K562 (cell line): ENCODE results near the gene CCT5. TPM values are rescaled to one million over a fixed set of nuclear protein-coding genes. Genes with fewer than 3 reads are reported as not detected.

Source experiments
- BRF1 ChIP-seq: IDR thresholded peaks from 3 replicates; pipeline ENCODE4 v1.6.1; 2011; ENCODE audit warnings: borderline replicate concordance, mild to moderate bottlenecking; ENCODE audit not compliant: insufficient read length; ENCODE audit errors: extremely low read depth
- ERF ChIP-seq: fragments of 450-650 bp; formaldehyde crosslinking; IDR thresholded peaks from 2 replicates; pipeline ENCODE4 v1.4.0; 2020; ENCODE audit warnings: mild to moderate bottlenecking, mixed read lengths
- FOXK2 ChIP-seq, 2 experiments: fragments of 450-650 bp; IDR thresholded peaks in 1 of 2; conservative IDR thresholded peaks in 1 of 2; 2 replicates each; pipeline ENCODE4 v1.6.1; 2016; ENCODE audit warnings: low read depth in 2 of 2, mild to moderate bottlenecking in 1 of 2
- GTF2E2 ChIP-seq: fragments of 200-800 bp; sonication (Bioruptor generic); IDR thresholded peaks from 2 replicates; pipeline ENCODE4 v1.6.1; 2016; ENCODE audit warnings: missing genetic modification characterization, missing compliant biosample characterization
- HEY1 ChIP-seq: fragments of 250-450 bp; sonication (Bioruptor Pico); IDR thresholded peaks from 2 replicates; pipeline ENCODE4 v1.5.0; 2020; ENCODE audit warnings: mild to moderate bottlenecking, moderate library complexity, borderline replicate concordance
- HOXB6 ChIP-seq: fragments of 250-450 bp; sonication (Bioruptor Pico); IDR thresholded peaks from 2 replicates; pipeline ENCODE4 v1.5.1; 2022; ENCODE audit warnings: mild to moderate bottlenecking, borderline replicate concordance
- MAFF ChIP-seq: IDR thresholded peaks from 2 replicates; pipeline ENCODE4 v1.6.1; 2012; ENCODE audit warnings: low read length, improper control_type of control experiment
- MEIS2 ChIP-seq: fragments of 450-650 bp; IDR thresholded peaks from 2 replicates; pipeline ENCODE4 v1.6.1; 2014; ENCODE audit warnings: mild to moderate bottlenecking; ENCODE audit not compliant: partially characterized antibody
- NONO ChIP-seq, 2 experiments: fragments of 200-400 bp in 1 of 2; fragments of 450-650 bp in 1 of 2; formaldehyde crosslinking in 1 of 2; IDR thresholded peaks; 2 replicates each; pipeline ENCODE4 v1.6.1; 2017; ENCODE audit warnings: low read depth in 2 of 2, mild to moderate bottlenecking in 2 of 2, moderate library complexity in 2 of 2, low read length in 1 of 2
- SAP30 ChIP-seq: fragments of 200-600 bp; sonication (generic); IDR thresholded peaks from 2 replicates; pipeline ENCODE4 v1.6.1; 2012; ENCODE audit warnings: borderline replicate concordance, low read depth, mild to moderate bottlenecking, moderate library complexity, low read length, control low read depth, inconsistent platforms; ENCODE audit not compliant: insufficient read depth, poor library complexity, severe bottlenecking
- SNIP1 ChIP-seq: fragments of 450-650 bp; IDR thresholded peaks from 2 replicates; pipeline ENCODE4 v1.7.1; 2017; ENCODE audit warnings: low read depth, mild to moderate bottlenecking
- ZNF274 ChIP-seq: IDR thresholded peaks from 2 replicates; pipeline ENCODE4 v1.6.1; 2011; ENCODE audit warnings: low read depth, mild to moderate bottlenecking, low read length, moderate library complexity, borderline replicate concordance
- polyA plus RNA-seq, 8 experiments: library from polyadenylated mRNA; depleted of rRNA in 4 of 8; stranded (reverse) in 5 of 8; unstranded in 3 of 8; fragments of >200 nt; fragmentation: Nextera tagmentation in 2 of 8; fragmentation: Illumina TruSeq in 1 of 8; extraction: Ambion mirVana in 2 of 8; extraction: Trizol in 1 of 8; gene quantifications; 2 replicates each; pipeline versions ENCODE4 v1.2.1 to v1.2.3, GENCODE V29; 2011 to 2014; ENCODE audit warnings: inconsistent platforms in 1 of 8, missing spikeins in 1 of 8
- total RNA-seq, 7 experiments: library from RNA; depleted of rRNA in 6 of 7; stranded (reverse); fragments of >200 nt in 6 of 7; fragmentation: Illumina TruSeq in 2 of 7; extraction: Trizol in 2 of 7; gene quantifications; 2 replicates each; pipeline versions ENCODE4 v1.2.1 to v1.2.3, GENCODE V29; 2011 to 2021; ENCODE audit warnings: low replicate concordance in 1 of 7
- TF ChIP-seq, protein P1 (sequence below): fragments of 250-450 bp; sonication (Bioruptor Pico); IDR thresholded peaks from 2 replicates; pipeline ENCODE4 v1.5.0; 2020; ENCODE audit warnings: mild to moderate bottlenecking, borderline replicate concordance
- TF ChIP-seq, protein P2 (sequence below): fragments of 450-650 bp; IDR thresholded peaks from 2 replicates; pipeline ENCODE4 v1.6.1; 2016; ENCODE audit warnings: missing biosample characterization, missing genetic modification characterization
- TF ChIP-seq, protein P3 (sequence below): fragments of 250-450 bp; sonication (Bioruptor Pico); IDR thresholded peaks from 2 replicates; pipeline ENCODE4 v1.8.0; 2021; ENCODE audit warnings: moderate library complexity, mild to moderate bottlenecking, inconsistent platforms
- TF ChIP-seq, protein P4 (sequence below), 2 experiments: fragments of 450-650 bp in 1 of 2; sonication (generic) in 1 of 2; formaldehyde crosslinking in 1 of 2; IDR thresholded peaks in 1 of 2; conservative IDR thresholded peaks in 1 of 2; 2 replicates each; pipeline versions ENCODE4 v1.6.1 to v1.8.1; 2016 to 2023; ENCODE audit warnings: mild to moderate bottlenecking in 2 of 2, moderate library complexity in 2 of 2, inconsistent platforms in 1 of 2, missing genetic modification reagents in 1 of 2
- TF ChIP-seq, protein P5 (sequence below): fragments of 250-450 bp; sonication (Bioruptor Pico); IDR thresholded peaks from 2 replicates; pipeline ENCODE4 v1.4.0; 2020

The CCT5 gene
- total and polyA plus RNA-seq, 9 of the 15 experiments (the other 6 are each of a cell fraction or from before 2014, with no cell fraction given) = 782 to 1,606 (median 1,153) TPM

DNA sequence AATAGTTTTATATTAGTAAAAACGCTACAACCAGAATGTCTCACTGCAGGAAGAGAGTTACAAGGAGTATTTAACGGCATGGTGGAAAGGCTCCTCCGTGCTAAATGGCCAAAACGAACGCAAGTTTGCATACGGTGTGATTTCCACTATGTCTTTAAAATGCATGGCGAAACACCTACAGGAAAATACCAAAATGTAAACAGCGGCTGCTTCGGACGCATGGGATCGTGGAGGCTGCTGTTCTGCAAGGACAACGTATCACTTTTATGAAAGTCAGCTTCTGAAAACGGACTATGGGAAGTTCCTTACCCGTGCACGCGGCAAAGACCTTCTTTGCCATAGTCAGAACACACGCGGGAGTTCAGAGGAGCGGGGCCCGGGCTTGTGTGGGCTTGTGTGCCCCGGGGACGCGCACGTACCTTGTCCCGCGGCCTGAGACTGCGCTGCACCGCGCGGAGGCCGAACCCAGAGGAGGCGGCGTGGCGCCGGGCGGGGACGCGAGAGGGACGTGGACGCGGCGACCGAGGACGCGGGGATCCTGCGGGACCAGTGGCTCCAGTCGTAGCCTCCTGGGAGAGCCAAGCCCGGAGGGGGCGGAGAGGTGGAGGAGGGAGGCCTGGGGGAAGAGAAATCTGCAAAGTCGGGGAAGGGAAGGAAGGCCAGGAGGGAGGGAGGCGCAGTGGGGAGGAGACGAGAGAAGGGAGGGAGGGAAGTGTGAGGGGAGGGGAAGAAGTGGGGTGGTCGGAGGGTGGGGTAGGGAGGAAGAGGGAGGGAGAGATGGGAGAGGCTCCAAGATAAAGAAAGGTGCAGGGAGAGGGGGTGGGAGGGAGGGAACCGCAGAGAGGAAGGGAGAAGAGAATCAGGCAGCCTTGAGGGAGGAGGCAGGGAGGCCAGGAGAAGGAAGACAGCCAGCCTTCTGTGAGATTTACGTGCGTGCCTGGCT is 57.4 kb downstream of the CCT5 start, which contains the start of gene CMBL (continued):
- TF ChIP-seq, protein P1, sequence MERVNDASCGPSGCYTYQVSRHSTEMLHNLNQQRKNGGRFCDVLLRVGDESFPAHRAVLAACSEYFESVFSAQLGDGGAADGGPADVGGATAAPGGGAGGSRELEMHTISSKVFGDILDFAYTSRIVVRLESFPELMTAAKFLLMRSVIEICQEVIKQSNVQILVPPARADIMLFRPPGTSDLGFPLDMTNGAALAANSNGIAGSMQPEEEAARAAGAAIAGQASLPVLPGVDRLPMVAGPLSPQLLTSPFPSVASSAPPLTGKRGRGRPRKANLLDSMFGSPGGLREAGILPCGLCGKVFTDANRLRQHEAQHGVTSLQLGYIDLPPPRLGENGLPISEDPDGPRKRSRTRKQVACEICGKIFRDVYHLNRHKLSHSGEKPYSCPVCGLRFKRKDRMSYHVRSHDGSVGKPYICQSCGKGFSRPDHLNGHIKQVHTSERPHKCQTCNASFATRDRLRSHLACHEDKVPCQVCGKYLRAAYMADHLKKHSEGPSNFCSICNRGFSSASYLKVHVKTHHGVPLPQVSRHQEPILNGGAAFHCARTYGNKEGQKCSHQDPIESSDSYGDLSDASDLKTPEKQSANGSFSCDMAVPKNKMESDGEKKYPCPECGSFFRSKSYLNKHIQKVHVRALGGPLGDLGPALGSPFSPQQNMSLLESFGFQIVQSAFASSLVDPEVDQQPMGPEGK (CRISPR knock-in tag) = no peak
- TF ChIP-seq GTF2E2 (tag) = no peak
- no peak for TF ChIP-seq BRF1
- TF ChIP-seq ERF (CRISPR knock-in tag) = peak; percentile 24; the same call in 1 of the 2 replicates
- TF ChIP-seq, protein P2, sequence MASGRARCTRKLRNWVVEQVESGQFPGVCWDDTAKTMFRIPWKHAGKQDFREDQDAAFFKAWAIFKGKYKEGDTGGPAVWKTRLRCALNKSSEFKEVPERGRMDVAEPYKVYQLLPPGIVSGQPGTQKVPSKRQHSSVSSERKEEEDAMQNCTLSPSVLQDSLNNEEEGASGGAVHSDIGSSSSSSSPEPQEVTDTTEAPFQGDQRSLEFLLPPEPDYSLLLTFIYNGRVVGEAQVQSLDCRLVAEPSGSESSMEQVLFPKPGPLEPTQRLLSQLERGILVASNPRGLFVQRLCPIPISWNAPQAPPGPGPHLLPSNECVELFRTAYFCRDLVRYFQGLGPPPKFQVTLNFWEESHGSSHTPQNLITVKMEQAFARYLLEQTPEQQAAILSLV (tag) = no peak
- TF ChIP-seq FOXK2 (conservative IDR thresholded peaks at IDR 0.05 in 1 of 2, IDR thresholded peaks at IDR 0.05 in 1 of 2; ENCODE audit: low read depth in 2 of 2) = peak; percentile 92 to 94
- no peak for TF ChIP-seq MEIS2
- no peak for TF ChIP-seq SNIP1
- TF ChIP-seq MAFF = no peak
- TF ChIP-seq ZNF274 = no peak
- peak; percentile 54; the same call in 1 of the 2 replicates for TF ChIP-seq HOXB6 (CRISPR knock-in tag)
- TF ChIP-seq SAP30 = peak; percentile 70
- TF ChIP-seq, protein P3, sequence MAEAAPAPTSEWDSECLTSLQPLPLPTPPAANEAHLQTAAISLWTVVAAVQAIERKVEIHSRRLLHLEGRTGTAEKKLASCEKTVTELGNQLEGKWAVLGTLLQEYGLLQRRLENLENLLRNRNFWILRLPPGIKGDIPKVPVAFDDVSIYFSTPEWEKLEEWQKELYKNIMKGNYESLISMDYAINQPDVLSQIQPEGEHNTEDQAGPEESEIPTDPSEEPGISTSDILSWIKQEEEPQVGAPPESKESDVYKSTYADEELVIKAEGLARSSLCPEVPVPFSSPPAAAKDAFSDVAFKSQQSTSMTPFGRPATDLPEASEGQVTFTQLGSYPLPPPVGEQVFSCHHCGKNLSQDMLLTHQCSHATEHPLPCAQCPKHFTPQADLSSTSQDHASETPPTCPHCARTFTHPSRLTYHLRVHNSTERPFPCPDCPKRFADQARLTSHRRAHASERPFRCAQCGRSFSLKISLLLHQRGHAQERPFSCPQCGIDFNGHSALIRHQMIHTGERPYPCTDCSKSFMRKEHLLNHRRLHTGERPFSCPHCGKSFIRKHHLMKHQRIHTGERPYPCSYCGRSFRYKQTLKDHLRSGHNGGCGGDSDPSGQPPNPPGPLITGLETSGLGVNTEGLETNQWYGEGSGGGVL (CRISPR knock-in tag) = no peak
- TF ChIP-seq, protein P4, sequence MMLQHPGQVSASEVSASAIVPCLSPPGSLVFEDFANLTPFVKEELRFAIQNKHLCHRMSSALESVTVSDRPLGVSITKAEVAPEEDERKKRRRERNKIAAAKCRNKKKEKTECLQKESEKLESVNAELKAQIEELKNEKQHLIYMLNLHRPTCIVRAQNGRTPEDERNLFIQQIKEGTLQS (IDR thresholded peaks at IDR 0.05) = no peak
- TF ChIP-seq, protein P4 (CRISPR knock-in tag; conservative IDR thresholded peaks at IDR 0.05) = 0 out of 2 replicates have a peak, but pooled peaks have one; percentile 46
- TF ChIP-seq NONO (IDR thresholded peaks at IDR 0.05; ENCODE audit: low read depth in 2 of 2, low read length in 1 of 2) = no peak
- no peak for TF ChIP-seq HEY1 (CRISPR knock-in tag)
- TF ChIP-seq, protein P5, sequence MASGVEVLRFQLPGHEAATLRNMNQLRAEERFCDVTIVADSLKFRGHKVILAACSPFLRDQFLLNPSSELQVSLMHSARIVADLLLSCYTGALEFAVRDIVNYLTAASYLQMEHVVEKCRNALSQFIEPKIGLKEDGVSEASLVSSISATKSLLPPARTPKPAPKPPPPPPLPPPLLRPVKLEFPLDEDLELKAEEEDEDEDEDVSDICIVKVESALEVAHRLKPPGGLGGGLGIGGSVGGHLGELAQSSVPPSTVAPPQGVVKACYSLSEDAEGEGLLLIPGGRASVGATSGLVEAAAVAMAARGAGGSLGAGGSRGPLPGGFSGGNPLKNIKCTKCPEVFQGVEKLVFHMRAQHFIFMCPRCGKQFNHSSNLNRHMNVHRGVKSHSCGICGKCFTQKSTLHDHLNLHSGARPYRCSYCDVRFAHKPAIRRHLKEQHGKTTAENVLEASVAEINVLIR = no peak
